K562 (cell line): Measurements from ENCODE around the gene LITAF. TPM values are rescaled to one million over a fixed set of nuclear protein-coding genes. Genes with fewer than 3 reads are reported as not detected.
A peak's percentile ranks its signal among the peaks of the same experiment; 100 is the strongest.

Source experiments
- ATAC-seq: fragments of 200-7000 bp; cut with Tn5 transposase; 3 replicates; pipeline ENCODE4 v1.9.1; 2020; ENCODE audit warnings: moderate library complexity
- BruUV-seq: library from RNA; stranded (reverse); fragments of 400-500 nt; replicated peaks from 2 replicates; lab custom pipeline; 2021; lab: Mats Ljungman, UMichigan
- CTCF ChIA-PET: fragments of 300-600 bp; formaldehyde crosslinking; extraction: SDS; loops from one replicate; lab custom pipeline; 2021; ENCODE audit warnings: low intra/inter-chr PET ratio; lab: Yijun Ruan, JAX
- POLR2A ChIA-PET: fragments of 300-600, 350-650 bp; sonication (Branson Sonifier 250); formaldehyde crosslinking; extraction: SDS; loops from one replicate; lab custom pipeline; 2021; ENCODE audit warnings: antibody characterized with exemption, inconsistent platforms; lab: Yijun Ruan, JAX
- DNase-seq, 4 experiments: peaks; one replicate each; pipeline versions ENCODE4 v3.0.0 to v3.0.0-alpha.2; 2011 to 2018; ENCODE audit warnings: low spot score in 3 of 4, mixed read lengths in 3 of 4; ENCODE audit errors: extremely low read depth in 1 of 4
- FAIRE-seq: peaks from 2 replicates; lab custom pipeline; 2011; peaks lifted over from hg19 to GRCh38; lab: Jason Lieb, UNC
- H2AFZ ChIP-seq: 2 replicates; pipeline ENCODE4 v1.6.0; 2011; ENCODE audit warnings: low read depth, low read length, control low read depth, inconsistent platforms
- H3K27ac ChIP-seq: fragments of 200-600 bp; 3 replicates; pipeline ENCODE4 v1.8.0; 2011; ENCODE audit warnings: low read depth, mild to moderate bottlenecking, control low read depth, inconsistent platforms, low read length, moderate library complexity, mixed read lengths; ENCODE audit errors: extremely low read depth
- H3K27me3 ChIP-seq, 2 experiments: fragments of 300-600 bp in 1 of 2; 2 replicates in 1 of 2; 3 replicates in 1 of 2; pipeline versions ENCODE4 v1.6.0 to v1.8.0; 2011; ENCODE audit warnings: inconsistent platforms in 2 of 2, low read length in 2 of 2, mild to moderate bottlenecking in 1 of 2, mixed read lengths in 1 of 2, moderate library complexity in 1 of 2; ENCODE audit not compliant: control insufficient read depth in 2 of 2, insufficient read depth in 2 of 2
- H3K36me3 ChIP-seq: fragments of 300-600 bp; 3 replicates; pipeline ENCODE4 v1.8.0; 2011; ENCODE audit warnings: mild to moderate bottlenecking, low read length, inconsistent platforms; ENCODE audit not compliant: control insufficient read depth, insufficient read depth
- H3K4me1 ChIP-seq, 2 experiments: fragments of 200-600 bp in 1 of 2; replicated peaks in 1 of 2; 2 replicates in 1 of 2; 3 replicates in 1 of 2; pipeline versions ENCODE4 v1.5.1 to v1.8.0; 2011; ENCODE audit warnings: inconsistent platforms in 2 of 2, low read length in 2 of 2, mild to moderate bottlenecking in 1 of 2, mixed read lengths in 1 of 2, moderate library complexity in 1 of 2; ENCODE audit not compliant: control insufficient read depth in 2 of 2, insufficient read depth in 2 of 2
- H3K4me2 ChIP-seq: 2 replicates; pipeline ENCODE4 v1.6.1; 2011; ENCODE audit warnings: low read length, control low read depth, inconsistent platforms, mixed read lengths; ENCODE audit not compliant: insufficient read depth
- H3K4me3 ChIP-seq: fragments of 200-600 bp; sonication (generic), shearing (Covaris generic); 2 replicates; pipeline ENCODE4 v1.5.1; 2016; ENCODE audit warnings: control low read depth, inconsistent platforms
- H3K79me2 ChIP-seq: fragments of 200-600 bp; 3 replicates; pipeline ENCODE4 v1.8.0; 2011; ENCODE audit warnings: low read length, inconsistent platforms; ENCODE audit not compliant: control insufficient read depth, insufficient read depth
- H3K9ac ChIP-seq, 2 experiments: 2 replicates each; pipeline versions ENCODE4 v1.6.0 to v1.6.1; 2011; ENCODE audit warnings: low read depth in 2 of 2, low read length in 2 of 2, control low read depth in 1 of 2, inconsistent platforms in 1 of 2, mild to moderate bottlenecking in 1 of 2, mixed read lengths in 1 of 2; ENCODE audit not compliant: insufficient read depth in 1 of 2
- H3K9me1 ChIP-seq: one replicate; pipeline ENCODE4 v1.6.0; 2011; ENCODE audit warnings: inconsistent platforms, mild to moderate bottlenecking, low read length, moderate library complexity; ENCODE audit not compliant: control insufficient read depth, insufficient read depth
- H3K9me3 ChIP-seq: replicated peaks from 2 replicates; pipeline ENCODE4 v1.5.1; 2011; ENCODE audit warnings: low read depth, low read length, inconsistent platforms; ENCODE audit not compliant: control insufficient read depth, insufficient read depth
- H4K20me1 ChIP-seq: replicated peaks from 2 replicates; pipeline ENCODE4 v1.6.1; 2011; ENCODE audit warnings: low read length, inconsistent platforms, mixed read lengths; ENCODE audit not compliant: control insufficient read depth, insufficient read depth
- AFF1 ChIP-seq, 2 experiments: fragments of 450-650 bp; IDR thresholded peaks; 2 replicates each; pipeline ENCODE4 v1.6.1; 2018; ENCODE audit warnings: mild to moderate bottlenecking in 2 of 2, low read depth in 1 of 2; ENCODE audit not compliant: partially characterized antibody in 2 of 2
- BCOR ChIP-seq: fragments of 450-650 bp; IDR thresholded peaks from 2 replicates; pipeline ENCODE4 v1.6.1; 2016
- CLOCK ChIP-seq: fragments of 250-450 bp; sonication (Bioruptor Pico); IDR thresholded peaks from 2 replicates; pipeline ENCODE4 v1.4.0; 2020; ENCODE audit warnings: mild to moderate bottlenecking, moderate library complexity, borderline replicate concordance
- E2F3 ChIP-seq: fragments of 250-450 bp; sonication (Bioruptor Pico); IDR thresholded peaks from 2 replicates; pipeline ENCODE4 v1.4.0; 2020; ENCODE audit warnings: mild to moderate bottlenecking
- EP400 ChIP-seq: fragments of 450-650 bp; IDR thresholded peaks from 2 replicates; pipeline ENCODE4 v1.6.1; 2017; ENCODE audit warnings: antibody characterized with exemption, mild to moderate bottlenecking, moderate library complexity
- HCFC1 ChIP-seq: IDR thresholded peaks from 2 replicates; pipeline ENCODE4 v1.6.1; 2012; ENCODE audit warnings: low read depth, low read length, improper control_type of control experiment
- NFATC3 ChIP-seq: fragments of 450-650 bp; IDR thresholded peaks from 2 replicates; pipeline ENCODE4 v1.6.1; 2017; ENCODE audit warnings: mild to moderate bottlenecking
- NRF1 ChIP-seq, 2 experiments: fragments of 450-650 bp; IDR thresholded peaks in 1 of 2; conservative IDR thresholded peaks in 1 of 2; 2 replicates each; pipeline ENCODE4 v1.6.1; 2014; ENCODE audit warnings: mild to moderate bottlenecking in 2 of 2
- RB1 ChIP-seq: fragments of 450-650 bp; IDR thresholded peaks from 2 replicates; pipeline ENCODE4 v1.6.1; 2017; ENCODE audit warnings: low read depth, mild to moderate bottlenecking
- RCOR1 ChIP-seq, 2 experiments: IDR thresholded peaks; 2 replicates each; pipeline ENCODE4 v1.6.1; 2012; ENCODE audit warnings: low read depth in 2 of 2, low read length in 2 of 2, borderline replicate concordance in 1 of 2, improper control_type of control experiment in 1 of 2
- SETDB1 ChIP-seq: IDR thresholded peaks from one replicate; pipeline ENCODE4 v1.6.1; 2012; ENCODE audit warnings: low read length, control low read depth, inconsistent platforms
- SMARCA4 ChIP-seq: fragments of 450-650 bp; IDR thresholded peaks from 2 replicates; pipeline ENCODE4 v1.6.1; 2016
- SMARCA5 ChIP-seq: fragments of 450-650 bp; IDR thresholded peaks from 2 replicates; pipeline ENCODE4 v1.6.1; 2016
- TGIF2 ChIP-seq: sonication (generic); formaldehyde crosslinking; IDR thresholded peaks from 2 replicates; pipeline ENCODE4 v1.8.1; 2022; ENCODE audit warnings: mild to moderate bottlenecking, missing genetic modification reagents, moderate library complexity
- XRCC5 ChIP-seq: fragments of 200-400 bp; formaldehyde crosslinking; IDR thresholded peaks from 2 replicates; pipeline ENCODE4 v1.6.1; 2017; ENCODE audit warnings: low read depth, mild to moderate bottlenecking, low read length
- ZNF263 ChIP-seq: sonication (generic); formaldehyde crosslinking; IDR thresholded peaks from 2 replicates; pipeline ENCODE4 v1.8.0; 2022; ENCODE audit warnings: mild to moderate bottlenecking, missing genetic modification reagents, borderline replicate concordance
- ZSCAN32 ChIP-seq: fragments of 450-650 bp; formaldehyde crosslinking; IDR thresholded peaks from 2 replicates; pipeline ENCODE4 v1.4.0; 2020; ENCODE audit warnings: mild to moderate bottlenecking, moderate library complexity
- WGBS: fragments of 100-300 bp; shearing (Covaris generic); methylation state at CpG from one replicate; pipeline ENCODE4 v1.1.6; 2016; ENCODE audit warnings: low coverage, mixed read lengths; ENCODE audit not compliant: insufficient coverage; ENCODE audit errors: missing lambda C conversion rate; 5-methylcytosine and 5-hydroxymethylcytosine counted together
- in situ Hi-C: fragments of 300-500 bp; cut with MboI; formaldehyde crosslinking; loops from 4 replicates; pipeline ENCODE4 v1.15.0; 2018; ENCODE audit warnings: inconsistent platforms, mixed read lengths
- intact Hi-C: fragments of 100-400 bp; cut with micrococcal nuclease; formaldehyde crosslinking; loops from 2 replicates; pipeline ENCODE4 v1.14.2; 2022
- polyA plus RNA-seq, 8 experiments: library from polyadenylated mRNA; depleted of rRNA in 4 of 8; stranded (reverse) in 5 of 8; unstranded in 3 of 8; fragments of >200 nt; fragmentation: Nextera tagmentation in 2 of 8; fragmentation: Illumina TruSeq in 1 of 8; extraction: Ambion mirVana in 2 of 8; extraction: Trizol in 1 of 8; gene quantifications; 2 replicates each; pipeline versions ENCODE4 v1.2.1 to v1.2.3, GENCODE V29; 2011 to 2014; ENCODE audit warnings: inconsistent platforms in 1 of 8, missing spikeins in 1 of 8
- total RNA-seq, 7 experiments: library from RNA; depleted of rRNA in 6 of 7; stranded (reverse); fragments of >200 nt in 6 of 7; fragmentation: Illumina TruSeq in 2 of 7; extraction: Trizol in 2 of 7; gene quantifications; 2 replicates each; pipeline versions ENCODE4 v1.2.1 to v1.2.3, GENCODE V29; 2011 to 2021; ENCODE audit warnings: low replicate concordance in 1 of 7

Gene LITAF
- total and polyA plus RNA-seq, 9 of the 15 experiments (the other 6 are each of a cell fraction or from before 2014, with no cell fraction given): 4.1 to 17.8 (median 11.9) TPM

- POLR2A ChIA-PET: interaction anchor here (0.8 kb wide), 1 partner anchor 11 kb away, joined by 3 read pairs; no protein-coding TSS in a partner anchor
- CTCF ChIA-PET: no interaction called here
These were observed 12.9 kb upstream of the LITAF start for GRCh38 chr16:11599579-11599978.

More at GRCh38 chr16:11599579-11599978, 12.9 kb upstream of the LITAF start:
- in situ Hi-C loops (no loop called here), intact Hi-C loops (no loop called here)
- no peaks in the 10 kb centered on the region for H3K79me2 ChIP-seq
- 0 out of 4 replicates have a peak overlapping the region, but pooled peaks of 1 of the 2 experiments have one; percentile 20 for H3K9ac ChIP-seq
- no peaks in the 10 kb centered on the region; a peak in 2 of 5 replicates for H3K4me1 ChIP-seq
- no peak for ATAC-seq
- H3K4me3 ChIP-seq: no peak overlapping the region
- DNase-seq: no peak
- no peak overlapping the region for H2AFZ ChIP-seq
- BruUV-seq: no TSS peak
- H3K36me3 ChIP-seq: no peaks in the 10 kb centered on the region
- WGBS: 51% methylated on average over 4 of the region's 4 CpGs
- H3K4me2 ChIP-seq: no peak overlapping the region
- H3K9me3 ChIP-seq: no peaks in the 10 kb centered on the region
- no peak for FAIRE-seq
- no peak overlapping the region for H3K27ac ChIP-seq
- TF ChIP-seq NFATC3 (no peak), TGIF2 (no peak), SETDB1 (no peak), SMARCA5 (peak; percentile 44; the same call in 1 of the 2 replicates), NRF1 (conservative IDR thresholded peaks at IDR 0.05 in 1 of 2, IDR thresholded peaks at IDR 0.05 in 1 of 2) (no peak), E2F3 (CRISPR knock-in tag) (no peak), RCOR1 (IDR thresholded peaks at IDR 0.05; ENCODE audit: borderline replicate concordance in 1 of 2, low read depth in 2 of 2, low read length in 2 of 2) (0 out of 4 replicates have a peak, but pooled peaks of 1 of the 2 experiments have one; percentile 34), HCFC1 (no peak), ZSCAN32 (CRISPR knock-in tag) (no peak), EP400 (no peak), CLOCK (CRISPR knock-in tag) (no peak), AFF1 (IDR thresholded peaks at IDR 0.05; ENCODE audit: low read depth in 1 of 2, partially characterized antibody in 2 of 2) (no peak), ZNF263 (CRISPR knock-in tag) (no peak), RB1 (no peak), XRCC5 (no peak), BCOR (peak; percentile 80), SMARCA4 (no peak)
- no peaks in the 10 kb centered on the region for H3K9me1 ChIP-seq
- no peaks in the 10 kb centered on the region for H4K20me1 ChIP-seq
- peaks cover 0 to 16% of the 10 kb centered on the region in 2 experiments; a peak in 3 of 5 replicates for H3K27me3 ChIP-seq
